ENCODE results near the gene KRTAP10-3.

DNA sequence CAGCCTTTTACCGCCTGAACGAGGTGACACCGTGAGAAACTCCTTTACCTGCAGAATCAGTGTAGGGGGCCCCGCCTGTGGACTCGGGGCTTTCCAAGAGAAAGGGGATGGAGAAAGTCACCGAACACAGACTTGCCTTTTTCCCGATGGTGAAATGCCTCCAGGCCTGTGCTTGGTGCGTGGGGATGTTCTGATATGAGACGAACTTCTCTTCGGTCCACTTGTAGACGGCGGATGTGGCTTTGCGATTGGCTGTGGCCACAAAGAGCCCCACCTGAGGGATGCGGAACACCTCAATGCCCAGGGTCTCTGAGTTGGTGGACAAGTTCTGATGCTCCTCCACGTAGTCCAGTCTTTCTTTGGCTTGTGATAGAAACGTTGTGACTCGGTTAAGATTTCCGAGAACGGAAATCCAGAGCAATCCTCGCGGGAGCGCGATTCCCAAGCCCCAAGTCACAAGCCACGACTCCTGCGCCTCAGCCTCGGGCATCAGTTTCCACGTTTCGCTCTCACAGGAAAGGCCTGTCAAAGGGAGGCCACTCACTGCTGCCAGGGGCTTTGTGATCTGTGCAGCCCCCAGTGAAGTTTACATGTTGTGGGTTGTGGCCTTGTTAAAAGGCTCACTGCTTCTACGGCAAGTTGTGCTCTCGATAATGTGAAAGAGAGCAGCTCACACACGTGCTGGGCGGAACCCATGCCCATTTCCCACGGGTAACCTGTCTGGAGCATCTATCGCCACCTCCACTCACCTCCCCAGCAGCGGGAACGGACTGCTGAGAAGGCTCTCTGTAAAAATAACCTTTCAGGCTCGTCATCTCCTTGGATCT, 31.2 kb downstream of the KRTAP10-3 start:
- TF ChIP-seq, protein P1, sequence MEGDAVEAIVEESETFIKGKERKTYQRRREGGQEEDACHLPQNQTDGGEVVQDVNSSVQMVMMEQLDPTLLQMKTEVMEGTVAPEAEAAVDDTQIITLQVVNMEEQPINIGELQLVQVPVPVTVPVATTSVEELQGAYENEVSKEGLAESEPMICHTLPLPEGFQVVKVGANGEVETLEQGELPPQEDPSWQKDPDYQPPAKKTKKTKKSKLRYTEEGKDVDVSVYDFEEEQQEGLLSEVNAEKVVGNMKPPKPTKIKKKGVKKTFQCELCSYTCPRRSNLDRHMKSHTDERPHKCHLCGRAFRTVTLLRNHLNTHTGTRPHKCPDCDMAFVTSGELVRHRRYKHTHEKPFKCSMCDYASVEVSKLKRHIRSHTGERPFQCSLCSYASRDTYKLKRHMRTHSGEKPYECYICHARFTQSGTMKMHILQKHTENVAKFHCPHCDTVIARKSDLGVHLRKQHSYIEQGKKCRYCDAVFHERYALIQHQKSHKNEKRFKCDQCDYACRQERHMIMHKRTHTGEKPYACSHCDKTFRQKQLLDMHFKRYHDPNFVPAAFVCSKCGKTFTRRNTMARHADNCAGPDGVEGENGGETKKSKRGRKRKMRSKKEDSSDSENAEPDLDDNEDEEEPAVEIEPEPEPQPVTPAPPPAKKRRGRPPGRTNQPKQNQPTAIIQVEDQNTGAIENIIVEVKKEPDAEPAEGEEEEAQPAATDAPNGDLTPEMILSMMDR (conservative IDR thresholded peaks at IDR 0.05; ENCODE audit: low read depth in 2 of 2): no peak
- TF ChIP-seq EZH2 (IDR thresholded peaks at IDR 0.05; ENCODE audit: low read depth, unreplicated experiment) (no peak), EZH2phosphoT487 (IDR thresholded peaks at IDR 0.05; ENCODE audit: unreplicated experiment) (no peak), POLR2AphosphoS5 (IDR thresholded peaks at IDR 0.05; ENCODE audit: low read depth) (no peak), CREB1 (CRISPR knock-in tag; IDR thresholded peaks at IDR 0.05; ENCODE audit: low read depth) (no peak), JUNB (IDR thresholded peaks at IDR 0.05; ENCODE audit: unreplicated experiment) (no peak), ZNF331 (CRISPR knock-in tag; IDR thresholded peaks at IDR 0.05; ENCODE audit: low read depth) (no peak), ZNF114 (CRISPR knock-in tag; IDR thresholded peaks at IDR 0.05) (no peak), STAT1 (IDR thresholded peaks at IDR 0.05; ENCODE audit: unreplicated experiment) (no peak)
- TF ChIP-seq, protein P2, sequence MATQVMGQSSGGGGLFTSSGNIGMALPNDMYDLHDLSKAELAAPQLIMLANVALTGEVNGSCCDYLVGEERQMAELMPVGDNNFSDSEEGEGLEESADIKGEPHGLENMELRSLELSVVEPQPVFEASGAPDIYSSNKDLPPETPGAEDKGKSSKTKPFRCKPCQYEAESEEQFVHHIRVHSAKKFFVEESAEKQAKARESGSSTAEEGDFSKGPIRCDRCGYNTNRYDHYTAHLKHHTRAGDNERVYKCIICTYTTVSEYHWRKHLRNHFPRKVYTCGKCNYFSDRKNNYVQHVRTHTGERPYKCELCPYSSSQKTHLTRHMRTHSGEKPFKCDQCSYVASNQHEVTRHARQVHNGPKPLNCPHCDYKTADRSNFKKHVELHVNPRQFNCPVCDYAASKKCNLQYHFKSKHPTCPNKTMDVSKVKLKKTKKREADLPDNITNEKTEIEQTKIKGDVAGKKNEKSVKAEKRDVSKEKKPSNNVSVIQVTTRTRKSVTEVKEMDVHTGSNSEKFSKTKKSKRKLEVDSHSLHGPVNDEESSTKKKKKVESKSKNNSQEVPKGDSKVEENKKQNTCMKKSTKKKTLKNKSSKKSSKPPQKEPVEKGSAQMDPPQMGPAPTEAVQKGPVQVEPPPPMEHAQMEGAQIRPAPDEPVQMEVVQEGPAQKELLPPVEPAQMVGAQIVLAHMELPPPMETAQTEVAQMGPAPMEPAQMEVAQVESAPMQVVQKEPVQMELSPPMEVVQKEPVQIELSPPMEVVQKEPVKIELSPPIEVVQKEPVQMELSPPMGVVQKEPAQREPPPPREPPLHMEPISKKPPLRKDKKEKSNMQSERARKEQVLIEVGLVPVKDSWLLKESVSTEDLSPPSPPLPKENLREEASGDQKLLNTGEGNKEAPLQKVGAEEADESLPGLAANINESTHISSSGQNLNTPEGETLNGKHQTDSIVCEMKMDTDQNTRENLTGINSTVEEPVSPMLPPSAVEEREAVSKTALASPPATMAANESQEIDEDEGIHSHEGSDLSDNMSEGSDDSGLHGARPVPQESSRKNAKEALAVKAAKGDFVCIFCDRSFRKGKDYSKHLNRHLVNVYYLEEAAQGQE (IDR thresholded peaks at IDR 0.05; ENCODE audit: unreplicated experiment): no peak
- TF ChIP-seq, protein P3, sequence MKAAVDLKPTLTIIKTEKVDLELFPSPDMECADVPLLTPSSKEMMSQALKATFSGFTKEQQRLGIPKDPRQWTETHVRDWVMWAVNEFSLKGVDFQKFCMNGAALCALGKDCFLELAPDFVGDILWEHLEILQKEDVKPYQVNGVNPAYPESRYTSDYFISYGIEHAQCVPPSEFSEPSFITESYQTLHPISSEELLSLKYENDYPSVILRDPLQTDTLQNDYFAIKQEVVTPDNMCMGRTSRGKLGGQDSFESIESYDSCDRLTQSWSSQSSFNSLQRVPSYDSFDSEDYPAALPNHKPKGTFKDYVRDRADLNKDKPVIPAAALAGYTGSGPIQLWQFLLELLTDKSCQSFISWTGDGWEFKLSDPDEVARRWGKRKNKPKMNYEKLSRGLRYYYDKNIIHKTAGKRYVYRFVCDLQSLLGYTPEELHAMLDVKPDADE (IDR thresholded peaks at IDR 0.05): no peak
- TF ChIP-seq, protein P4, sequence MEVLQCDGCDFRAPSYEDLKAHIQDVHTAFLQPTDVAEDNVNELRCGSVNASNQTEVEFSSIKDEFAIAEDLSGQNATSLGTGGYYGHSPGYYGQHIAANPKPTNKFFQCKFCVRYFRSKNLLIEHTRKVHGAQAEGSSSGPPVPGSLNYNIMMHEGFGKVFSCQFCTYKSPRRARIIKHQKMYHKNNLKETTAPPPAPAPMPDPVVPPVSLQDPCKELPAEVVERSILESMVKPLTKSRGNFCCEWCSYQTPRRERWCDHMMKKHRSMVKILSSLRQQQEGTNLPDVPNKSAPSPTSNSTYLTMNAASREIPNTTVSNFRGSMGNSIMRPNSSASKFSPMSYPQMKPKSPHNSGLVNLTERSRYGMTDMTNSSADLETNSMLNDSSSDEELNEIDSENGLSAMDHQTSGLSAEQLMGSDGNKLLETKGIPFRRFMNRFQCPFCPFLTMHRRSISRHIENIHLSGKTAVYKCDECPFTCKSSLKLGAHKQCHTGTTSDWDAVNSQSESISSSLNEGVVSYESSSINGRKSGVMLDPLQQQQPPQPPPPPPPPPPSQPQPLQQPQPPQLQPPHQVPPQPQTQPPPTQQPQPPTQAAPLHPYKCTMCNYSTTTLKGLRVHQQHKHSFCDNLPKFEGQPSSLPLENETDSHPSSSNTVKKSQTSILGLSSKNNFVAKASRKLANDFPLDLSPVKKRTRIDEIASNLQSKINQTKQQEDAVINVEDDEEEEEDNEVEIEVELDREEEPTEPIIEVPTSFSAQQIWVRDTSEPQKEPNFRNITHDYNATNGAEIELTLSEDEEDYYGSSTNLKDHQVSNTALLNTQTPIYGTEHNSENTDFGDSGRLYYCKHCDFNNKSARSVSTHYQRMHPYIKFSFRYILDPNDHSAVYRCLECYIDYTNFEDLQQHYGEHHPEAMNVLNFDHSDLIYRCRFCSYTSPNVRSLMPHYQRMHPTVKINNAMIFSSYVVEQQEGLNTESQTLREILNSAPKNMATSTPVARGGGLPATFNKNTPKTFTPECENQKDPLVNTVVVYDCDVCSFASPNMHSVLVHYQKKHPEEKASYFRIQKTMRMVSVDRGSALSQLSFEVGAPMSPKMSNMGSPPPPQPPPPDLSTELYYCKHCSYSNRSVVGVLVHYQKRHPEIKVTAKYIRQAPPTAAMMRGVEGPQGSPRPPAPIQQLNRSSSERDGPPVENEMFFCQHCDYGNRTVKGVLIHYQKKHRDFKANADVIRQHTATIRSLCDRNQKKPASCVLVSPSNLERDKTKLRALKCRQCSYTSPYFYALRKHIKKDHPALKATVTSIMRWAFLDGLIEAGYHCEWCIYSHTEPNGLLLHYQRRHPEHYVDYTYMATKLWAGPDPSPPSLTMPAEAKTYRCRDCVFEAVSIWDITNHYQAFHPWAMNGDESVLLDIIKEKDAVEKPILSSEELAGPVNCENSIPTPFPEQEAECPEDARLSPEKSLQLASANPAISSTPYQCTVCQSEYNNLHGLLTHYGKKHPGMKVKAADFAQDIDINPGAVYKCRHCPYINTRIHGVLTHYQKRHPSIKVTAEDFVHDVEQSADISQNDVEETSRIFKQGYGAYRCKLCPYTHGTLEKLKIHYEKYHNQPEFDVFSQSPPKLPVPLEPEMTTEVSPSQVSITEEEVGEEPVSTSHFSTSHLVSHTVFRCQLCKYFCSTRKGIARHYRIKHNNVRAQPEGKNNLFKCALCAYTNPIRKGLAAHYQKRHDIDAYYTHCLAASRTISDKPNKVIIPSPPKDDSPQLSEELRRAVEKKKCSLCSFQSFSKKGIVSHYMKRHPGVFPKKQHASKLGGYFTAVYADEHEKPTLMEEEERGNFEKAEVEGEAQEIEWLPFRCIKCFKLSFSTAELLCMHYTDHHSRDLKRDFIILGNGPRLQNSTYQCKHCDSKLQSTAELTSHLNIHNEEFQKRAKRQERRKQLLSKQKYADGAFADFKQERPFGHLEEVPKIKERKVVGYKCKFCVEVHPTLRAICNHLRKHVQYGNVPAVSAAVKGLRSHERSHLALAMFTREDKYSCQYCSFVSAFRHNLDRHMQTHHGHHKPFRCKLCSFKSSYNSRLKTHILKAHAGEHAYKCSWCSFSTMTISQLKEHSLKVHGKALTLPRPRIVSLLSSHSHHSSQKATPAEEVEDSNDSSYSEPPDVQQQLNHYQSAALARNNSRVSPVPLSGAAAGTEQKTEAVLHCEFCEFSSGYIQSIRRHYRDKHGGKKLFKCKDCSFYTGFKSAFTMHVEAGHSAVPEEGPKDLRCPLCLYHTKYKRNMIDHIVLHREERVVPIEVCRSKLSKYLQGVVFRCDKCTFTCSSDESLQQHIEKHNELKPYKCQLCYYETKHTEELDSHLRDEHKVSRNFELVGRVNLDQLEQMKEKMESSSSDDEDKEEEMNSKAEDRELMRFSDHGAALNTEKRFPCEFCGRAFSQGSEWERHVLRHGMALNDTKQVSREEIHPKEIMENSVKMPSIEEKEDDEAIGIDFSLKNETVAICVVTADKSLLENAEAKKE (CRISPR knock-in tag; IDR thresholded peaks at IDR 0.05): no peak

Data from GM23338 (cell line).